Upper lobe of left lung (tissue), 4 donors: ENCODE results near the gene ARHGAP45.

Source experiments
- CTCF ChIP-seq, 6 experiments: fragments of 450-650 bp in 4 of 6; fragments of 200-600 bp in 2 of 6; sonication (generic) in 2 of 6; IDR thresholded peaks; one replicate each; pipeline ENCODE4 v1.5.1; 2016 to 2019; ENCODE audit warnings: antibody characterized with exemption in 6 of 6
- POLR2A ChIP-seq, 4 donors: fragments of 450-650 bp; IDR thresholded peaks; one replicate each; pipeline ENCODE4 v1.5.1; 2016 to 2017; ENCODE audit warnings: antibody characterized with exemption in 4 of 4, mild to moderate bottlenecking in 2 of 4

DNA sequence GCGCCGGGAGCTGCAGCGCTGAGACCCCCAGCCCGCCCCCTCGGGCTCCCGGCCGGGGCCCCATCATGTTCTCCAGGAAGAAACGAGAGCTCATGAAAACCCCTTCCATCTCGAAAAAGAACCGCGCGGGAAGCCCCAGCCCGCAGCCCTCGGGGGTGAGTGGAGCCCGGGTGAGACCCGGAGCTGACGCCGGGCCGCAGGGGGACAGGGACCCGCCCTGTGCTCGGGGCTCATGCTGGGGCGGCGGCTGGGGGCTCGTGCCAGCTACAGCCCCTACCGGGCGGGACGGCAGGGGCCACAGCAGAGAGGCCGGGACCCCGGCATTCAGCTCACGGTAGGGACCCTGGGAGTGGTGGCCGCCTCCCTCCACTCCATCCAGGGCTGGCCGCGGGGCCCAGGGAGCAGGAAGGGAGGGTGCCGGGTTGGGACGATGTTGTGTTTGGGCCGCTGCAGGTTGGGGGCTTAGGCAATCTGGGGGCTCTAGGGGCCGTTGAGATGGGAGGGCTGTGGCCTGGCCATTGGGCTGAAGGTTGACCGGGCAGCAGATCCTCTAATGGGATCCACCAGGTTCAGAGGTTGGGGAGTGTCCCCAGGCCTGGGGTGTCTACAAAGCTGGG, 482 bp downstream of the ARHGAP45 start:
- TF ChIP-seq POLR2A (IDR thresholded peaks at IDR 0.05) (no peak), CTCF (IDR thresholded peaks at IDR 0.05) (no peak)
